Brain microvascular endothelial cell (primary cell): ENCODE measurements around the gene CPVL.

Experiments
- DNase-seq: peaks from one replicate; pipeline ENCODE4 v3.0.0-alpha.2; 2020
- H3K27ac ChIP-seq: fragments of 250-450 bp; sonication (Bioruptor Pico); 2 replicates; pipeline ENCODE4 v1.5.1; 2020; ENCODE audit warnings: mild to moderate bottlenecking, moderate library complexity
- H3K27me3 ChIP-seq: fragments of 250-450 bp; sonication (Bioruptor Pico); replicated peaks from 2 replicates; pipeline ENCODE4 v1.5.1; 2020; ENCODE audit warnings: mild to moderate bottlenecking
- H3K36me3 ChIP-seq: fragments of 250-450 bp; sonication (Bioruptor Pico); replicated peaks from 2 replicates; pipeline ENCODE4 v1.5.1; 2020; ENCODE audit warnings: mild to moderate bottlenecking
- H3K4me3 ChIP-seq: 2 replicates; pipeline ENCODE4 v1.5.1; 2011; ENCODE audit warnings: low read depth, mild to moderate bottlenecking, control low read depth, low read length, moderate library complexity
- in situ Hi-C: cut with HindIII; loops from 2 replicates; pipeline ENCODE4 v1.10.0; 2017; ENCODE audit warnings: low sequenced_read_pairs, low pct_ligation_motif_present
- TF ChIP-seq, protein P1 (sequence below): IDR thresholded peaks from 2 replicates; pipeline ENCODE4 v1.5.1; 2011; ENCODE audit warnings: low read depth, mild to moderate bottlenecking, moderate library complexity, low read length, control low read depth, inconsistent platforms; ENCODE audit errors: missing control alignments

The CPVL gene

DNA sequence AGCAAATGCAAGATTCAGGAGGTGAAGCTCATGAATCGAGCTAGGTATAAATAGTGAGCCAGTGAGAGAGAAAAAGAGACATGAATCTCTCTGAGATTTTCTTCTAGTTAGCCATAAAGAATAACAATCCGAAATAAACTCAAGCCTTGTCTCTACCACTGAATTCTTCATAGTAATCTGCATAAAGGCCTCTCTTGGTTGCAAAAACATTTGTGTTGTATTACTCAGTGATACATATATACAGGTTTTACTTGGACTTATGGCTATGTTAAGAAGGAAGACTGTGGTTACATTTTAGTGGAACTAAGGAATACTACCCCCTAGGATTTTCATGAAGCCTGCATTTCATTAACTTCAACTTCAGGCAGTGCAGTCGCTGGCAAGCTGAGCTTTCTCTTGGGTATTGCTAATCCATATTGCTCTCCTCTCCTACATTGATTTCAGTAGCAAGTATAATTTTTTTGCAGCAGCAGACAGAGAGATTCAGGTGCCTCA is 115.5 kb downstream of the CPVL start:
- Histone ChIP-seq H3K27ac (no peak overlapping the region), H3K36me3 (no peaks in the 10 kb centered on the region), H3K4me3 (no peak overlapping the region), H3K27me3 (no peaks in the 10 kb centered on the region)
- DNase-seq, result no peak
- in situ Hi-C loops, result no loop called here
- TF ChIP-seq, protein P1, sequence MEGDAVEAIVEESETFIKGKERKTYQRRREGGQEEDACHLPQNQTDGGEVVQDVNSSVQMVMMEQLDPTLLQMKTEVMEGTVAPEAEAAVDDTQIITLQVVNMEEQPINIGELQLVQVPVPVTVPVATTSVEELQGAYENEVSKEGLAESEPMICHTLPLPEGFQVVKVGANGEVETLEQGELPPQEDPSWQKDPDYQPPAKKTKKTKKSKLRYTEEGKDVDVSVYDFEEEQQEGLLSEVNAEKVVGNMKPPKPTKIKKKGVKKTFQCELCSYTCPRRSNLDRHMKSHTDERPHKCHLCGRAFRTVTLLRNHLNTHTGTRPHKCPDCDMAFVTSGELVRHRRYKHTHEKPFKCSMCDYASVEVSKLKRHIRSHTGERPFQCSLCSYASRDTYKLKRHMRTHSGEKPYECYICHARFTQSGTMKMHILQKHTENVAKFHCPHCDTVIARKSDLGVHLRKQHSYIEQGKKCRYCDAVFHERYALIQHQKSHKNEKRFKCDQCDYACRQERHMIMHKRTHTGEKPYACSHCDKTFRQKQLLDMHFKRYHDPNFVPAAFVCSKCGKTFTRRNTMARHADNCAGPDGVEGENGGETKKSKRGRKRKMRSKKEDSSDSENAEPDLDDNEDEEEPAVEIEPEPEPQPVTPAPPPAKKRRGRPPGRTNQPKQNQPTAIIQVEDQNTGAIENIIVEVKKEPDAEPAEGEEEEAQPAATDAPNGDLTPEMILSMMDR, result no peak

DNA sequence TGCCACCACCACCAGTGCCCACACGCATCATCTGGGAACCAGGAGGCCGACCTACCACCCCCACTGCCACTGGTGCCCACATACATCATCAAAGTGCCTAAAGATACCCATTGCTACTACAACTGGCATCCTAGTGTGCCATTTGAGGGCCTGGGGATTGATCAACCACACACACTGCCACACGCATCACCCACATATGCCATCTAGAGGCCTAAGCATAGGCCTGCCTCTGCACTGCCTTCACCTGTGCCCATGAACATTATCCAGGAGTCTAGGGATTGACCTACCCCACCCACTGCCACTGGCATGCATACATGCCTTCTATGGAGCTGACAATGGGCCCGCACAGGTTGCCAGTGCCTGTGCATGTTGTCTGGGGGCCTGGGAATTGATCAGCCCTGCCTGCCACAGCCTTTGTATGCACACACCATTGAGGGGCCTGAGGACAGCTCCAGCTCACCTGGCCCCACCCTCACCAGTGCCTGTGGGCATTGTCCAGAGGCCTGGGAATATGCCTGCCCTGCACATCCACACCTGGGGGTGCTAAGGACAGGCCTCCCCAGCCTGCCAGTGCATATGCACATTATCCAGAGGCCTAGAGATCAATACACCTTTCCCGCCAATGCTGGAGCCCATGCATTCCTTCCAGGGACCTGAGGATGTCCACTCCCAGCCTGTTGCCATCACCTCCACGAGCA is 123.9 kb downstream of the CPVL start:
- TF ChIP-seq, protein P1, result no peak
- H3K27me3 ChIP-seq, result no peaks in the 10 kb centered on the region
- H3K27ac ChIP-seq, result no peak overlapping the region
- DNase-seq, result no peak
- in situ Hi-C loops, result no loop called here
- no peak overlapping the region for H3K4me3 ChIP-seq
- H3K36me3 ChIP-seq, result no peaks in the 10 kb centered on the region

DNA sequence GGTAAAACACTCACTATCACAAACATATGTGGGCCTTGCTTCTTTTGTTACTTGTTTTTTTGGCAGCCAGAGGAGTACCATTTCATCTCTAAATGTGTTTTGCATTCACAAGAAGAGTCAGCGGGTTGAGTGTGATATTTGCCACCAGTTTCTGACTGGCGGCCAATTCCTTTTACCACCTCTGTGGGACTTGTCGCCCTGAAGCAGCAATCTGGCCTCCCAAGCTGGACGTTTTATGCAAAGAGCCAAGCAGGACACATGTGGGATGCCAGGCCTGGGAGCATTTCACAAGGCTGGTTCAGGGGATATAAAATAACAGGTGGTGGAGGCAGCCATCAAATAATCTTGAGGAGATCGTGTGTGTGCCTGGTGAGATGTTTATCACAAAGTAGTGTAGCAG is 126.4 kb downstream of the CPVL start:
- H3K27ac ChIP-seq, result no peak overlapping the region
- DNase-seq, result no peak
- TF ChIP-seq, protein P1, result no peak
- in situ Hi-C loops, result no loop called here
- H3K36me3 ChIP-seq, result no peaks in the 10 kb centered on the region
- H3K4me3 ChIP-seq, result no peak overlapping the region
- H3K27me3 ChIP-seq, result no peaks in the 10 kb centered on the region

DNA sequence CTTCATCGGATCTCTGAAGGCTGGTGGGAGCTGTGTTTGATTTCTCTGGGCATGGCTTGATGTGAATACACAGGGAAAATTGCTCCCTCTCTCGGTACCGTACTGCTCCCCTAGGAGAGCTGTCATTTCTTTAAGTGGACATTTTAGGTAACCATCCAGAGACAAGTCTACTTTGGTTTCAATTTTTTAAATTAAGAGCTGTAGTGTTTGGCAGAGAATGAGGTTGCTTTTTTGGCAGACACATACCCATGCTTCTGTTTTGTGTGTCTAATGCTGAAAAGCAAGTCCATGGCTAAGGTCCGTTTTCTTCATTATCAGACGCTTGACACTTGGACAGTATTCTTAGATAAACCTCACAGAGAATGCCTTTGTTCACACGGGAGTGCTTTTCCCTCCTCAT is 127.0 kb downstream of the CPVL start:
- Histone ChIP-seq H3K27ac (no peak overlapping the region), H3K27me3 (no peaks in the 10 kb centered on the region), H3K36me3 (no peaks in the 10 kb centered on the region), H3K4me3 (no peak overlapping the region)
- DNase-seq, result no peak
- TF ChIP-seq, protein P1, result peak; percentile 17
- in situ Hi-C loops, result no loop called here

DNA sequence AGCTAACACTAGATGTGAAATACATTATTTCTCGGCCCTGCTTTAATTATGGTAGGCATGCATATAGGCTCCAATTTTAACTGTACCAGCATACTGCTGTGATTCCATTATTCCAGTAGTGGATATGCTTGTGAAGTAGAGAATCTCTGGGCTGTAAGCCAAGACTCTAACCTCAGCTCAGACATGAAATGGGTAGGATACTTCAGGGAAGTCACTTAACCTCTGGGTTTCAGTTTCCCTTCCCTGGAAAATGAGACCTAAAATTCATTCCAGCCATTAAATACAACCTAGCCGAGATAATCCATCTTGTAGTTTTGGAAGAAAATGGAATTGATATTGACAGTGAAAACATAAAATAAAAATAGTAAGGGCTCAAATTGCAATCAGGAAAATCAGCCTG is 128.6 kb downstream of the CPVL start:
- TF ChIP-seq, protein P1, result no peak
- in situ Hi-C loops, result no loop called here
- no peaks in the 10 kb centered on the region for H3K27me3 ChIP-seq
- H3K4me3 ChIP-seq, result no peak overlapping the region
- no peak overlapping the region for H3K27ac ChIP-seq
- DNase-seq, result peak; percentile 64
- H3K36me3 ChIP-seq, result no peaks in the 10 kb centered on the region

DNA sequence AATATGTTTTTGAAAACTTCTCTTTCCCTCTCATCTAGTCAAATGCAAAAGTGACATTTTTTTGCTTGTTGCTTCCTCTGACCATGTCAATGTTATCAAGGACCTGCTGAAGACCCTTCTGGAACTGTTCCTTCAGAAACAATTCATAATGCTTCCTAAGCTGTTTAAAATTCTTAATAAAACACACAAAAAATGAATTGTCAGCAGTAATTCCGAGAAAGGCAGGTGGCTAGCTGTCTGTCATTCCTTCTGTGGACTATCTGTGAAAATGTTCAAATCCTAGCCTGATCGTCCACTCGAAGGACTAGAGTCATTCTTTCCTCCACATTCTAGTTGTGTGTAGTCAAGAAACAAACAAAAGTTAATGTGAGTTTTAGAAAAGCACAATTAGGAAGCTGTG is 131.6 kb downstream of the CPVL start:
- TF ChIP-seq, protein P1, result no peak
- no peaks in the 10 kb centered on the region for H3K27me3 ChIP-seq
- H3K27ac ChIP-seq, result no peak overlapping the region
- H3K4me3 ChIP-seq, result no peak overlapping the region
- DNase-seq, result no peak
- H3K36me3 ChIP-seq, result no peaks in the 10 kb centered on the region
- in situ Hi-C loops, result no loop called here
